HUES48 (cell line): ENCODE data around the gene TTLL4.

Experiments used
- H3K27ac ChIP-seq: one replicate; pipeline ENCODE4 v1.7.0; 2013; ENCODE audit warnings: low read depth, low read length, inconsistent platforms
- H3K27me3 ChIP-seq: 2 replicates; pipeline ENCODE4 v1.6.1; 2013; ENCODE audit warnings: mild to moderate bottlenecking, low read length; ENCODE audit not compliant: control insufficient read depth, insufficient read depth
- H3K36me3 ChIP-seq: 2 replicates; pipeline ENCODE4 v1.6.1; 2013; ENCODE audit warnings: low read length; ENCODE audit not compliant: control insufficient read depth, insufficient read depth
- H3K4me1 ChIP-seq: 2 replicates; pipeline ENCODE4 v1.6.1; 2013; ENCODE audit warnings: mild to moderate bottlenecking, low read length; ENCODE audit not compliant: control insufficient read depth, insufficient read depth
- H3K4me3 ChIP-seq: 2 replicates; pipeline ENCODE4 v1.5.1; 2013; ENCODE audit warnings: mild to moderate bottlenecking, low read depth, low read length
- H3K9ac ChIP-seq: 2 replicates; pipeline ENCODE4 v1.6.1; 2013; ENCODE audit warnings: mild to moderate bottlenecking, low read depth, low read length, moderate library complexity
- H3K9me3 ChIP-seq: 2 replicates; pipeline ENCODE4 v1.6.1; 2013; ENCODE audit warnings: low read length; ENCODE audit not compliant: control insufficient read depth, insufficient read depth

The TTLL4 gene

GRCh38 chr2:218727502-218728165, 17.0 kb downstream of the TTLL4 start:
- H3K27me3 ChIP-seq: no peaks in the 10 kb centered on the region

GRCh38 chr2:218729640-218730039, 19.0 kb downstream of the TTLL4 start:
- peaks cover 16% of the 10 kb centered on the region; the same call in 1 of the 2 replicates for H3K36me3 ChIP-seq
- H3K4me1 ChIP-seq: peaks cover 17% of the 10 kb centered on the region
- H3K9ac ChIP-seq: no peak overlapping the region
- H3K27me3 ChIP-seq: no peaks in the 10 kb centered on the region
- H3K4me3 ChIP-seq: no peak overlapping the region
- H3K27ac ChIP-seq: no peak overlapping the region
- H3K9me3 ChIP-seq: 0 out of 2 replicates have a peak, but pooled peaks cover 4% of the 10 kb centered on the region

More at GRCh38 chr2:218727502-218728165, 17.0 kb downstream of the TTLL4 start:
- Histone ChIP-seq H3K4me1 (peaks cover 22% of the 10 kb centered on the region), H3K27ac (no peak overlapping the region), H3K9ac (no peak overlapping the region), H3K36me3 (peaks cover 13% of the 10 kb centered on the region; the same call in 1 of the 2 replicates), H3K4me3 (no peak overlapping the region), H3K9me3 (0 out of 2 replicates have a peak, but pooled peaks cover 4% of the 10 kb centered on the region)

DNA sequence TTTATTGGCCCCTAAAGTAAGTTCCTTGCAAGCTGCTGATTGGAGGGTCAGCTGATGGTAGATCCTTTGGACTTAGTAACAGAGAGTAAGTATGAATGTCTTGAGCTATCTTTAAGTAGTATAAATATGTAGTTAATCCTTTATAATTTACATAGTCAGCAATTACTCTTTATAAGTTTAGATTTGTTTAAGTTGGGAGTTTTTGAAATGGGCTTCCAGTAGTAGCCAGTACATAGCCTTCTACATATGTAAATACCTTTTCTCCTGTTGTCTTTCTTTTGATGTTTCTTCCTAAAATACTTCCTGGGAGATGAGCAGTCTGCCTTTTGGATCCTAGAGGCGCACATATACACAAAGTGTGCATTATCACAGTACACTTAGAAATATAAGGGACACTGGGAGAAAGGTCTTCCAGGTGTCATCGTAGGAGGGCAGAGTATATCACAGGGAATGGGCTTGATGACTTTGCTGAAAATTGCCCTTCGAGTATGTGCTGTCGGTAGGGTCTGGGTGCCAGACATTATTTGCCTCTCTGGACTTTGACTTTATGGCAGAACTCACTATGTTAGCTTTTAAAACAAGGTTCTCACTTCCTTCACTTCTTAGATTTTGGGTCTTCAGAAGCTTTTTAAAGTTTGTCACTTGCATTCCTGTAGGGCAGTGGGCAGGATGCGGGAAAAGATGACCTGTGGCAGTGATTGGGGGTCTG, 21.6 kb downstream of the TTLL4 start:
- H3K4me1 ChIP-seq: peaks cover 17% of the 10 kb centered on the region
- H3K27me3 ChIP-seq: no peaks in the 10 kb centered on the region
- peaks cover 16% of the 10 kb centered on the region; the same call in 1 of the 2 replicates for H3K36me3 ChIP-seq
- H3K27ac ChIP-seq: peak overlapping the region; percentile 95
- H3K4me3 ChIP-seq: no peak overlapping the region
- peak overlapping the region; percentile 58; the same call in 1 of the 2 replicates for H3K9ac ChIP-seq
- H3K9me3 ChIP-seq: 0 out of 2 replicates have a peak, but pooled peaks cover under 1% of the 10 kb centered on the region

GRCh38 chr2:218732761-218733158, 22.1 kb downstream of the TTLL4 start:
- Histone ChIP-seq H3K27ac (peak overlapping the region; percentile 95), H3K9me3 (no peaks in the 10 kb centered on the region)

DNA sequence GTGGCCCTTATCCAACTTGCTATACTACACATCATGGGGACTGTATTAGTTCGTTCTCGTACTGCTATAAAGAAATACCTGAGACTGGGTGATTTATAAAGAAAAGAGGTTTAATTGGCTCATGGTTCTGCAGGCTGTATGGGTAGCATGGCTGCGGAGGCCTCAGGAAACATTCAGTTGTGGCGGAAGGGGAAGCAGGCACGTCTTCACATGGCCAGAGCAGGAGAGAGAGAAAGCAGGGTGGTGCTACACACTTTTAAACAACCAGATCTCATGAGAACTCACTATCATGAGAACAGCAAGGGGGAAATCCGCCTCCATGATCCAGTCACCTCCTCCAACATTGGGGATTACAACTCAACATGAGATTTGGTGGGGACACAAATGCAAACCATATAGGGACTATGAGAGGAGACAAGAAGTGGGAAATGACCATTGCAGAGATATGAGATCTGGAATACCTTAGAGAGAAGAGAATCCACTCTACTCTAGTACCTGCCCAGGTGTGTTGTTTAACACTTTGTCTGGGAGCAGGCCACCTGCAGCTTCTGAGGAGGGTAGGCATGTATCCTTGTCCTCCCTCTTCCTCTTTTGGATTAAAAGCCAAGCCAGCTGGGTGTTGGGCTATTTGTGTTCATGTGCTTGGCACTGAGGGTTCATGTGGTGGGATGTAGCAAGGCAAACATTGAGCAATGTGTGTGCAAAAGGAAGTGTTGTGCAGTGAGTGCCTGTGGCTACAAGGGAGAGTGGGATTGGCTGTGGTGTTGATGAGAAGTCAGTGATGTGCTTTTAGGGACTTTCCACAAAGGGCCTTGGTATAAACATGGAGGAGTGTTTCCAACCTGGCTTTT, 22.8 kb downstream of the TTLL4 start:
- Histone ChIP-seq H3K36me3 (peaks cover 24% of the 10 kb centered on the region), H3K9ac (no peak overlapping the region), H3K4me3 (no peak overlapping the region), H3K4me1 (peaks cover 17% of the 10 kb centered on the region), H3K27me3 (no peaks in the 10 kb centered on the region), H3K9me3 (no peaks in the 10 kb centered on the region), H3K27ac (no peak overlapping the region)

More at GRCh38 chr2:218732761-218733158, 22.1 kb downstream of the TTLL4 start:
- Histone ChIP-seq H3K27me3 (no peaks in the 10 kb centered on the region), H3K9ac (no peak overlapping the region), H3K36me3 (peaks cover 21% of the 10 kb centered on the region), H3K4me1 (peaks cover 17% of the 10 kb centered on the region), H3K4me3 (no peak overlapping the region)

DNA sequence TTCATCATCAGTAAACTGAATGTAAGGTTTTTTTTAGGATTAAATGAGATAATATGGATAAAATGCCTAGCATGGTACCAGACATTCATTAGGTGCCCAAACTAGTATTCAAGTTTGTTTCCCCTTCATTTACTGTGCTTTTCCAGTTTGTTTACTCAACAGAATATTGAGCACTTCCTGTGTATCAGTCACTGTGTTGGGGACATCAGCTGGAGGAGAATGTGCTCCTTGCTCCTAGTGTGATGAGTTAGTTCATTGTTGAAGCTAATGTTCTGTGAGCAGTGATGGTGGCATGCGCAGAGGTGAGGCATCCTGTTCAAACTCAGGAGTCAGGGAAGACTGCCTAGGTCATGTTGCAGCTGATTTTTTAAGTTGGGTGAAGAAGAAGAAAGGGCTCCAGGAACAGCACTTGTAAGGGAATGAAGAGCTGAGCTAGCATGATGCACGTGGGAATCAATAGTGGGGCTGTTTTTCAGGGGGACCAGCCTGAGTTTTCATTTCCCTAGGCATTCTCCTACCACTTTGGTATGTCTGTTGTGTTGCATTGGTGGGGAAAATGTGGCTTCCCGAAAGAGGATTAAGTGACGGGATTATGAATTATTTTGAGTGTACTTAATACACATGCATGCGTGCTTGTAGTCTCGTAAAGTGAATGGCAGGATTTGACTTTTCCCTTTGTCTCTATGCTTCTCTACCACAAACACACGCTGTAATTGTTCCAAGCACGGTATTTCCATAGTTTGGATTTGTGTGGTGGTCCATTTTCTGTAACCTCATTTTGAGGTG, 23.7 kb downstream of the TTLL4 start:
- no peaks in the 10 kb centered on the region for H3K9me3 ChIP-seq
- peaks cover 32% of the 10 kb centered on the region for H3K36me3 ChIP-seq
- H3K27me3 ChIP-seq: no peaks in the 10 kb centered on the region
- peaks cover 17% of the 10 kb centered on the region for H3K4me1 ChIP-seq
- no peak overlapping the region for H3K9ac ChIP-seq
- H3K27ac ChIP-seq: no peak overlapping the region
- H3K4me3 ChIP-seq: no peak overlapping the region

DNA sequence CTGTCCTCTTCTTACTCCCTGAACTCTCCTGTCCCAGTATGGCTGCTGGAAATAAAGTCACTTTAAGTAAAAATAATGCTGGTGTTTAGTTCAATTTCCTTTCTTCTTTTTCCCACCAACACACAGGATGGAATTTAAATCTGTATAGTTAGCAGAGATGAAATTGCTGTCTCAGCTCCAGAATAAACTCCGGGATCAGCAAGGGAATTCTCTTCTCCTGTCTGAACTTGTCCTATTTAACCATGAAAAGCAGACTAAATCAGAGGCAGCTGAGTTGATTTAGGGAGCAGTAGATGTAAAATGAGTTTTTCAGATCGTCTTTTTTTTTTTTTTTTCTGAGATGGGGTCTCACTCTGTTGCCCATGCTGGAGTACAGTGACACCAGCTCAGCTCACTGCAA, 25.9 kb downstream of the TTLL4 start:
- no peaks in the 10 kb centered on the region for H3K9me3 ChIP-seq
- no peak overlapping the region for H3K4me3 ChIP-seq
- H3K36me3 ChIP-seq: peaks cover 50% of the 10 kb centered on the region
- peaks cover 14% of the 10 kb centered on the region for H3K4me1 ChIP-seq
- no peaks in the 10 kb centered on the region for H3K27me3 ChIP-seq
- no peak overlapping the region for H3K9ac ChIP-seq
- no peak overlapping the region for H3K27ac ChIP-seq

- no peak overlapping the region for H3K4me3 ChIP-seq
- no peak overlapping the region for H3K27ac ChIP-seq
- no peak overlapping the region for H3K9ac ChIP-seq
- H3K27me3 ChIP-seq: no peaks in the 10 kb centered on the region
- H3K9me3 ChIP-seq: no peaks in the 10 kb centered on the region
- H3K4me1 ChIP-seq: no peaks in the 10 kb centered on the region
- peaks cover 98% of the 10 kb centered on the region for H3K36me3 ChIP-seq
These were observed 32.4 kb downstream of the TTLL4 start for GRCh38 chr2:218743068-218743467.

GRCh38 chr2:218744615-218745014, 34.0 kb downstream of the TTLL4 start:
- H3K4me3 ChIP-seq: no peak overlapping the region
- H3K4me1 ChIP-seq: no peaks in the 10 kb centered on the region
- H3K36me3 ChIP-seq: peaks cover 96% of the 10 kb centered on the region
- H3K27ac ChIP-seq: no peak overlapping the region
- H3K27me3 ChIP-seq: no peaks in the 10 kb centered on the region
- H3K9ac ChIP-seq: no peak overlapping the region
- H3K9me3 ChIP-seq: no peaks in the 10 kb centered on the region

DNA sequence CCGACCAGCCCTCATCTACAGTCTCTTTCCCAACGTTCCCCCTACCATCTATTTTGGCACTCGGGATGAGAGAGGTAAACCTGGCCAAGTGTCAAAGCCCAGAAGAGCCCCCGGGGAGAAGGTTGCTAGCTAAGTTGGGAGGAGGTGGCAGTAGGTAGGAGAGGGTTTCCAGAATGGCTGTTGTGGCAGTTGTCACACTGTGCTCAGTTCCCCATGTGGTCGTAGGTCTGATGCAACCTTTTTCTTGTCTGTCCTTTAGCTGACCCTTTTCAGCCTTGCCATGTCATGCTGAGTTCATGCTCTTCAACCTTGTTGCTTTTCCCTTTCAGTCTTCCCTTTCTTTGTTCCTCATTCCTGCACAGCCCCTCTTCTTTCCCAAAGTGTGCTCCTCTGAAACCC, 34.5 kb downstream of the TTLL4 start:
- no peak overlapping the region for H3K9ac ChIP-seq
- peaks cover 96% of the 10 kb centered on the region for H3K36me3 ChIP-seq
- H3K9me3 ChIP-seq: no peaks in the 10 kb centered on the region
- H3K27ac ChIP-seq: no peak overlapping the region
- no peaks in the 10 kb centered on the region for H3K4me1 ChIP-seq
- no peaks in the 10 kb centered on the region for H3K27me3 ChIP-seq
- H3K4me3 ChIP-seq: no peak overlapping the region
